Tibial nerve (tissue), 4 donors: Measurements from ENCODE around the gene KCNMA1. TPM values are rescaled to one million over a fixed set of nuclear protein-coding genes. Genes with fewer than 3 reads are reported as not detected.

Source experiments
- DNase-seq, 2 donors: peaks; one replicate each; pipeline ENCODE4 v3.0.0-alpha.2; 2019; ENCODE audit warnings: low spot score in 2 of 2
- H3K27ac ChIP-seq, 4 donors: fragments of 200-600 bp; sonication (generic) in 3 of 4; one replicate each; pipeline ENCODE4 v1.5.1; 2017 to 2019; ENCODE audit warnings: mild to moderate bottlenecking in 1 of 4
- H3K27me3 ChIP-seq, 2 donors: fragments of 200-600 bp; sonication (generic) in 1 of 2; one replicate each; pipeline versions ENCODE4 v1.5.1 to v1.6.0; 2017 to 2019
- H3K36me3 ChIP-seq, 3 donors: fragments of 200-600 bp; sonication (generic); one replicate each; pipeline ENCODE4 v1.5.1; 2018 to 2019
- H3K4me1 ChIP-seq, 4 donors: fragments of 200-600 bp; sonication (generic) in 3 of 4; one replicate each; pipeline ENCODE4 v1.5.1; 2017 to 2019
- H3K4me3 ChIP-seq, 4 donors: fragments of 200-600 bp; sonication (generic) in 3 of 4; one replicate each; pipeline ENCODE4 v1.5.1; 2017 to 2019; ENCODE audit warnings: mild to moderate bottlenecking in 1 of 4, moderate library complexity in 1 of 4
- H3K9me3 ChIP-seq, 4 donors: fragments of 200-600 bp; sonication (generic) in 3 of 4; one replicate each; pipeline ENCODE4 v1.5.1; 2017 to 2019
- CTCF ChIP-seq, 5 experiments: fragments of 200-600 bp in 3 of 5; fragments of 450-650 bp in 2 of 5; sonication (generic) in 3 of 5; IDR thresholded peaks; one replicate each; pipeline ENCODE4 v1.5.1; 2016 to 2019; ENCODE audit warnings: antibody characterized with exemption in 5 of 5, mild to moderate bottlenecking in 3 of 5, moderate library complexity in 2 of 5
- EP300 ChIP-seq, 2 donors: sonication (generic); formaldehyde crosslinking; IDR thresholded peaks; one replicate each; pipeline ENCODE4 v1.6.1; 2017; ENCODE audit warnings: antibody characterized with exemption in 2 of 2, mild to moderate bottlenecking in 1 of 2
- POLR2A ChIP-seq, 2 donors: fragments of 450-650 bp; IDR thresholded peaks; one replicate each; pipeline ENCODE4 v1.6.1; 2017; ENCODE audit warnings: antibody characterized with exemption in 2 of 2, mild to moderate bottlenecking in 2 of 2, moderate library complexity in 2 of 2
- WGBS, 2 donors: methylation state at CpG; one replicate each; pipeline ENCODE4 v1.1.5; 2018; 5-methylcytosine and 5-hydroxymethylcytosine counted together
- total RNA-seq, 4 donors: library from RNA; depleted of rRNA; stranded (reverse); fragments of >200 nt; gene quantifications; one replicate each; pipeline ENCODE4 v1.1.0, GENCODE V29; 2016

Gene KCNMA1
- total RNA-seq, 4 donors from 2014 or later = 10.2 to 19.9 (median 13.7) TPM

GRCh38 chr10:77037735-77038403 is 599.7 kb downstream of the KCNMA1 start:
- 79 to 81% methylated on average over 8 of the region's 8 CpGs for WGBS, 2 donors
- Histone ChIP-seq H3K36me3 (no peaks in the 10 kb centered on the region), H3K4me3 (no peak overlapping the region), H3K4me1 (peaks cover 0 to 11% (median 3%) of the 10 kb centered on the region in 4 donors), H3K27ac (no peak overlapping the region), H3K9me3 (no peaks in the 10 kb centered on the region), H3K27me3 (no peaks in the 10 kb centered on the region)
- DNase-seq = no peak
- TF ChIP-seq POLR2A (IDR thresholded peaks at IDR 0.05) = no peak
- TF ChIP-seq CTCF (IDR thresholded peaks at IDR 0.05) = no peak
- no peak for TF ChIP-seq EP300 (IDR thresholded peaks at IDR 0.05)

DNA sequence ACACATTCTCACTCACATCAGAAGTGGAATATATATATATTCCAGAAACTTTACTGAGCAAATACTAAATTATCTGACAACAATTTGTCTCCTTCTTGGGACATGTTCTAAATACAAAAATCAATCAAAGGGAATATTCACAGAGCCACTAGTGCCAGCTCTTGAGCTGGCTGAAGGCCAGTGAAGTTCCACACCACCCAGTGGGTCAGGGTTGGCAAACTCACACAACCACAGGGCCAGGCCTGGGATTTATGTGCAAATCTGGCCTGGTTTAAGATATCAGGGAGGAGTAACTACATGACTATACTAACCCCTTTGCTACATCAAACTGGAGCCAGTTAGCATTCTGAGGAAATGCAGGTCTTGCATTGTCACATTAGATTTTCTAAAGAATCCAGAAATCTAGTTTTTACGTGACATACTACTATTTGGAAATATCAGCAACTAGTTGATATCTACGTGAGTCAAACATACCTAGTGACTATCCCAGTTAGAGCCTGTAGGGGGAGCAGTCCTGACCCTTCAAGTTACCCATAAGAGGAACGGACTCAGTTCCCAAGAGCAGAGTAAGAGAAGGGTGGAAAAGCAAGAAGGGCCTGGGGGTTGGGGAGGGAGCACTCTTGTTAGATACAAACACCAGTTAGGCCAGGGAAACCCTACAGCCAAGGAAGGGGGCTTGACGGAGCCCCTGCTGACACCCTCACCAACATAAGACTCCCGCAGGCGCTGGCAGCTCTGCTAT is 600.4 kb downstream of the KCNMA1 start:
- H3K9me3 ChIP-seq = no peaks in the 10 kb centered on the region
- H3K27ac ChIP-seq = no peak overlapping the region
- H3K4me1 ChIP-seq = peaks cover 0 to 11% (median 3%) of the 10 kb centered on the region in 4 donors
- no peak for DNase-seq
- WGBS, 2 donors = 80 to 90% methylated on average over 6 of the region's 6 CpGs
- no peaks in the 10 kb centered on the region for H3K36me3 ChIP-seq
- TF ChIP-seq CTCF (IDR thresholded peaks at IDR 0.05) (peak in 3 of 5 experiments; percentile 19 to 25 (median 22)), EP300 (IDR thresholded peaks at IDR 0.05) (no peak), POLR2A (IDR thresholded peaks at IDR 0.05) (no peak)
- no peaks in the 10 kb centered on the region for H3K27me3 ChIP-seq
- no peak overlapping the region for H3K4me3 ChIP-seq

DNA sequence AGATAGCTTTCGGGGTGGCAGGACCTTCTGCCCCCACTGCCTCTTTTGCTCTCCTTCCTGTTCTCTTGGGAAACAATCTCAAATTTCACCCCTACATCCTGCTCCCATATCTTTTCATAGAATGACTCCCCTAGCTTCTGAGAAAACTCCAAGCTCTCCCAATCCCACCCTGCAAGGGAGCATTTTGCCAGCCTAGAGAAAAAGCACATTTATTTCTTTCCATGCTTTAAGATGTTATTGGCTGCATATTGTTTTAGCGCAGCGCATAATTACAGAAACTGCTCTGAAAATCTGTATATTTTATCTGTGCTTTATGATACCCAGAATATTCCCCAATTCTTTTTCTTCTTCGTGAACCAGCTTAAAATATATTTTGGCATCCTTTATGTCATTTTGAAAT is 601.3 kb downstream of the KCNMA1 start:
- DNase-seq = no peak

GRCh38 chr10:77034795-77035194 is 602.8 kb downstream of the KCNMA1 start:
- Histone ChIP-seq H3K36me3 (no peaks in the 10 kb centered on the region), H3K9me3 (no peaks in the 10 kb centered on the region), H3K27me3 (no peaks in the 10 kb centered on the region), H3K4me1 (peaks cover 0 to 11% (median 3%) of the 10 kb centered on the region in 4 donors), H3K27ac (peak overlapping the region in 1 of 4 donors; percentile 32), H3K4me3 (no peak overlapping the region)
- no peak for DNase-seq
- TF ChIP-seq CTCF (IDR thresholded peaks at IDR 0.05) (no peak), POLR2A (IDR thresholded peaks at IDR 0.05) (no peak), EP300 (IDR thresholded peaks at IDR 0.05) (peak in 1 of 2 donors; percentile 42)
- WGBS, 2 donors = 68 to 78% methylated on average over 4 of the region's 4 CpGs

More for the DNA sequence above, 601.3 kb downstream of the KCNMA1 start:
- H3K9me3 ChIP-seq = no peaks in the 10 kb centered on the region
- H3K4me3 ChIP-seq = no peak overlapping the region
- H3K36me3 ChIP-seq = no peaks in the 10 kb centered on the region
- peaks cover 0 to 11% (median 3%) of the 10 kb centered on the region in 4 donors for H3K4me1 ChIP-seq
- WGBS, 2 donors = 88 to 89% methylated on average over 4 of the region's 4 CpGs
- no peak for TF ChIP-seq CTCF (IDR thresholded peaks at IDR 0.05)
- TF ChIP-seq POLR2A (IDR thresholded peaks at IDR 0.05) = no peak
- TF ChIP-seq EP300 (IDR thresholded peaks at IDR 0.05) = no peak
- H3K27me3 ChIP-seq = no peaks in the 10 kb centered on the region
- H3K27ac ChIP-seq = no peak overlapping the region

DNA sequence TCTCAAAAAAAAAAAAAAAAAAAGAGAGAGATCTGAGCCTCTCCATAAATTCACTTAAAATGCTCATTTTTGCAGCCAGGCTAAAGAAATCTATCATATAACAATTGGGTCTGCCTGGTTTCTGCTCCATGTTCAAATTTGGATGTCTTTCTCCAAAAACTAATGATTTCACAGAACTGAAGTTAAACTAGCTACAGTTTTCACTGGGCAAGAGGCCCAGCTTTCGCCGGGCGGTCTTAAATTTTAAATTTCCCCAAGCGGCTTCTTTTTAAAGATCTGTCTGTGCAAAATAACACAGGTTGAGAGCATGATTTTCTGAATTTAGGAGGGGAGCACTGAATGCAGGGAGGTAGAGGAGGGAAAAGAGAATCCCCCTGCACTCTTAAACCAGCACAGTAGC is 603.4 kb downstream of the KCNMA1 start:
- no peak for TF ChIP-seq EP300 (IDR thresholded peaks at IDR 0.05)
- no peak for TF ChIP-seq CTCF (IDR thresholded peaks at IDR 0.05)
- TF ChIP-seq POLR2A (IDR thresholded peaks at IDR 0.05) = no peak
- peaks cover 0 to 11% (median 3%) of the 10 kb centered on the region in 4 donors for H3K4me1 ChIP-seq
- 69 to 77% methylated on average over 4 of the region's 4 CpGs for WGBS, 2 donors
- H3K9me3 ChIP-seq = no peaks in the 10 kb centered on the region
- DNase-seq = no peak
- peak overlapping the region in 1 of 4 donors; percentile 32 for H3K27ac ChIP-seq
- no peaks in the 10 kb centered on the region for H3K36me3 ChIP-seq
- H3K4me3 ChIP-seq = no peak overlapping the region
- H3K27me3 ChIP-seq = no peaks in the 10 kb centered on the region
